ENCODE measurements around the gene DEXI. TPM values are rescaled to one million over a fixed set of nuclear protein-coding genes. Genes with fewer than 3 reads are reported as not detected.

The DEXI gene
- total RNA-seq, 1 donor from 2014 or later, result 110 TPM

DNA sequence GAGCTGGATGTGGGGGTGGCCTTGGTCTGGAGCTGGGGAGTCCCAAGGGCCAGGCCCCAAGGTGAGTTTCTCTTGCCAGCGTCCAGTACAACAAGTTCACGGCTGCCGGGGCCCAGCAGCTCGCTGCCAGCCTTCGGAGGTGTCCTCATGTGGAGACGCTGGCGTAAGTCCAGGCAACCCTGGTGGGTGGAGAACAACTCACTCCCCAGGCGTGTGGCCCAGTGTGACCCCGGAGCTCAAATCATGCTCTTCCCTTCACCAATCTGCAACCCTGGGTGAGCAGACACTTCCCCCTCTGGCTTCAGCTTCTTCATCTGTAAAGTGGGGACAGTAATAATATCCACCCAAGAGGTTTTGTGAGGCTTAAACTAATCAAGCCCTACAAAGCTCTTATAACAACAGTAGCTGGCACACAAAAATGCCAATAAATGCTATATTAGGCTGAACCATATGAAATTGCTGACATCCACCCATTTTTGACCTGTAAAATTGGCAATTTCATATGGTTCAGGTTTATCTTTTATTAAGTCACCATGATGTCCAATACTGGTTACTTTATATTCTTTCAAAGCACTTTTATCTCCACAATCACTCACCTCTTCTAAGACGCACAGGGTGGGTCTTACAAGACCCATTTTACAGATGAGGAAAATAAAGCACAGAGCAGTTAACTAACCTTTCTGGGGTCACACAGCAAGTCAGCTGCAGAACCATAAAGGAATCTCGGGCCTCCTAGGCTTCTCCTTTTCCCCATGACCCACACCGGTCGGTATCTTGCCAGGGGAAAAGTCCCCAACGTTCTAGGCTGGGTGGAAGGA, 19.7 kb downstream of the DEXI start:
- peak; percentile 9 for TF ChIP-seq CTCF (IDR thresholded peaks at IDR 0.05; ENCODE audit: borderline replicate concordance)
- no peaks in the 10 kb centered on the region for H3K27me3 ChIP-seq (ENCODE audit: low read depth)
- intact Hi-C loops (cut with micrococcal nuclease), result no loop called here
- peak overlapping the region; percentile 89 for H3K27ac ChIP-seq (replicated peaks)
- peak overlapping the region; percentile 5 for H3K4me3 ChIP-seq
- peaks cover 6% of the 10 kb centered on the region for H3K9me3 ChIP-seq (replicated peaks)
- H3K4me1 ChIP-seq, result peaks cover 67% of the 10 kb centered on the region
- peak; percentile 86 for DNase-seq
- peaks cover 34% of the 10 kb centered on the region for H3K36me3 ChIP-seq

DNA sequence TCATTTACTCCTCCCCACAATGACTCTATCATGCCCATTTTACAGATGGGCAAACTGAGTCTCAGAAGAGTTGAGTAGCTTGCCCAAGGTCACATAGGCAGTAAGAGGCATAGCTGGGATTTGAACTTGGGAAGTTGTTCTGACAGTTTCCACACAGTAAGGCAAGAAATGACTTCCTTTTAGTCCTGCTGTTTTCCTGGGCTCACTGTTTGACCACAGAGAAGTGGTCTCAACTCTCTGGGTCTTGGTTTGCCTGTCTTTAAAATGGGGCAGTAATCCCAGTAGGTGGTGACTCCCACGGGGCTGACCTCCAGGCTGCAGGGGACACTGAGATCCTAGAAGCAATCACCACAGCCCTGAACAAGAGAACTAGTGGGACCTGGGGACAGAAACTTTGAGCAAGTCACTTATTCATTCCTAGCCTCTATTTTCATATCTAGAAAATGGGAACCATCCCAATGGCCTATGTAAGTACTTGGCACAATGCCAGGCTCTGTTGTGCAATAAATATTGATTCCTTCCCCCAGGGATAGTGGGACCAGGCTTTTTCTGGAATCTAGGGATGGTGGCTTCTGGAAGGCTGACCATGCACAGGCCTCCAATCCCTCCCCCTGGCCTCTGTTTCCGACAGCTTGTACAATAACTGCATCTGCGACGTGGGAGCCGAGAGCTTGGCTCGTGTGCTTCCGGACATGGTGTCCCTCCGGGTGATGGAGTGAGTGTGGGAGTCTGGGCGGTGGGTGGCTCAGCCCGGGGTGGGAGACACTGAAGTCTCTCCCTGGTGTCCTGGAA, 20.5 kb downstream of the DEXI start:
- Histone ChIP-seq H3K9me3 (replicated peaks) (peaks cover 6% of the 10 kb centered on the region), H3K4me1 (peaks cover 68% of the 10 kb centered on the region), H3K27ac (replicated peaks) (peak overlapping the region; percentile 89), H3K36me3 (peaks cover 27% of the 10 kb centered on the region), H3K27me3 (ENCODE audit: low read depth) (no peaks in the 10 kb centered on the region), H3K4me3 (peak overlapping the region; percentile 5)
- TF ChIP-seq CTCF (IDR thresholded peaks at IDR 0.05; ENCODE audit: borderline replicate concordance), result no peak
- intact Hi-C loops (cut with micrococcal nuclease), result no loop called here
- peak; percentile 42 for DNase-seq

GRCh38 chr16:10920726-10921427, 21.4 kb downstream of the DEXI start:
- DNase-seq, result no peak
- Histone ChIP-seq H3K9me3 (replicated peaks) (peaks cover 6% of the 10 kb centered on the region), H3K4me3 (no peak overlapping the region), H3K27ac (replicated peaks) (peak overlapping the region; percentile 89), H3K27me3 (ENCODE audit: low read depth) (no peaks in the 10 kb centered on the region), H3K36me3 (peaks cover 26% of the 10 kb centered on the region), H3K4me1 (peaks cover 68% of the 10 kb centered on the region)
- TF ChIP-seq CTCF (IDR thresholded peaks at IDR 0.05; ENCODE audit: borderline replicate concordance), result no peak
- intact Hi-C loops (cut with micrococcal nuclease), result no loop called here

- peaks cover 7% of the 10 kb centered on the region for H3K36me3 ChIP-seq
- H3K27me3 ChIP-seq (ENCODE audit: low read depth), result no peaks in the 10 kb centered on the region
- intact Hi-C loops (cut with micrococcal nuclease), result loop anchor here (10.0 kb wide), 1 partner anchor 174 kb away; the partner anchor contains the start of gene NUBP1
- no peaks in the 10 kb centered on the region for H3K9me3 ChIP-seq (replicated peaks)
- H3K4me1 ChIP-seq, result peaks cover 56% of the 10 kb centered on the region
- no peak overlapping the region for H3K4me3 ChIP-seq
- peak overlapping the region; percentile 89 for H3K27ac ChIP-seq (replicated peaks)
- no peak for TF ChIP-seq CTCF (IDR thresholded peaks at IDR 0.05; ENCODE audit: borderline replicate concordance)
- no peak for DNase-seq
Measured at GRCh38 chr16:10919003-10919351, 23.3 kb downstream of the DEXI start.

GRCh38 chr16:10918294-10919002, 23.8 kb downstream of the DEXI start:
- Histone ChIP-seq H3K9me3 (replicated peaks) (no peaks in the 10 kb centered on the region), H3K4me1 (peaks cover 51% of the 10 kb centered on the region), H3K27ac (replicated peaks) (peak overlapping the region; percentile 89), H3K36me3 (peaks cover 7% of the 10 kb centered on the region), H3K27me3 (ENCODE audit: low read depth) (no peaks in the 10 kb centered on the region), H3K4me3 (peak overlapping the region; percentile 57)
- TF ChIP-seq CTCF (IDR thresholded peaks at IDR 0.05; ENCODE audit: borderline replicate concordance), result peak; percentile 98
- intact Hi-C loops (cut with micrococcal nuclease), result loop anchor here (10.0 kb wide), 1 partner anchor 174 kb away; the partner anchor contains the start of gene NUBP1
- DNase-seq, result peak; percentile 95

Measured in left ventricle myocardium inferior (tissue), 1 donor.